ENCODE data around the gene LRCH4. TPM values are rescaled to one million over a fixed set of nuclear protein-coding genes. Genes with fewer than 3 reads are reported as not detected.

Gene LRCH4
- total RNA-seq, 1 experiment from 2014 or later: 42.4 TPM

DNA sequence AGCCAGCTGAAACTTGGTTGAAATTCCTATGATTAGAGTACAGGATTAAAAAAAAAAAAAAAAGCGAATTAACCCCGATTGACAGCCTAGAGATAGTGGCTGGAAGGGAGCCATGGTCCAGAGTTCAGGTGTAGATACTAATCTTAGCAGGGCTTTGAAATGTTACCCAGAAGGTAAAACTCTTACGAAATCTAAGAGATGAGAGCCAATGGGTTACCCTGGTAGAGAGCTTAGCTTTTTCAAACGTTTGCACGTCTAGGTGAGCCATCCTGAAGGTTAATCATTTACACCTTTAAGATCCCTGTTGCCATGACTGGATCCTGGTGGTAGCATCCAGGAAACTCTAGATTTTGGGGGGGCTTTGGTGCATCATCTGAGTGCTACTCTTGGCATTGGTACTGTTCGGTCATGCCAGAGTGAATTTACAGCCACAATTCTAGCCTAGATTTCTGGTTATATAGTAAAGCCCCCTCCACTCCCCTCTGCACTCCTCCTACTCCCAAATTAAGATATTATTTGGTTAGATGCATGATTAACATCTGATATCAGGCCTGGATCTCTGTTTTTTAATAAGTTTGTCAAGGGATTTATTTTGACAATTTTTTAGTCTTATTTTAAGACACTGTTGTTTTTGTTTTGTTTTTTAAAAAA lies 45.7 kb downstream of the LRCH4 start:
- Histone ChIP-seq H3K9me3 (ENCODE audit: low read depth, low read length, poor library complexity, severe bottlenecking) (no peaks in the 10 kb centered on the region), H3K27ac (ENCODE audit: low read depth, low read length, poor library complexity, severe bottlenecking) (no peak overlapping the region)
- no peak for DNase-seq (ENCODE audit: low spot score)

DNA sequence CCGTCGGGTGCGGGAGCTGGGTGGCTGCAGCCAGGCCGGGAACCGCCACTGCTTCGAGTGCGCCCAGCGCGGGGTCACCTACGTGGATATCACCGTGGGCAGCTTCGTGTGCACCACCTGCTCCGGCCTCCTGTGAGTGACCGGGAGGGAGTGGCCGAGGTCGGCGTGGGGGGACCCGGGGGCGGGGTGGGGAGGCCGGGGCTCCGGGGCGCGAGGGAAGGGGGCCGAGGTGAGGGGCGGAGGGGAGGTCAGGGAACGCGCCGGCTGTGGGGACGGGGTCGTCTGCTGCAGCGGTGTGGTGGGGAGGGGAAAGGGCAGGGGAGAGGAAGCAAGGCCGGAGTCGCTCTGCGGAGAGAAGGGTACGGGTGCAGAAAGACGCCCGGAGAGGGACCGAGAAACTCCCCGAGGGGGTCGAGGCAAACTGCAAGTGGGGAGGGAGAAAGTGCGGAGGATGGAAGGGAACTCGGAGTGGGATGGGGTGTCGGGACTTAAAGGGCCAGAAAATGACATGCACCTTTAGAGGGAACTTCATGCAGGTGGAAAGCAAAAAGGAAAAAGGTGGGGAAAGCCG lies 46.4 kb downstream of the LRCH4 start:
- Histone ChIP-seq H3K9me3 (ENCODE audit: low read depth, low read length, poor library complexity, severe bottlenecking) (no peaks in the 10 kb centered on the region), H3K36me3 (ENCODE audit: insufficient read depth, low read length, poor library complexity, severe bottlenecking) (no peaks in the 10 kb centered on the region), H3K4me1 (ENCODE audit: insufficient read depth, low read length, poor library complexity, severe bottlenecking) (peaks cover 3% of the 10 kb centered on the region), H3K27me3 (replicated peaks; ENCODE audit: insufficient read depth, low read depth, low read length, poor library complexity) (no peaks in the 10 kb centered on the region), H3K4me3 (ENCODE audit: low read depth, low read length, poor library complexity, severe bottlenecking) (peak overlapping the region; percentile 59), H3K27ac (ENCODE audit: low read depth, low read length, poor library complexity, severe bottlenecking) (peak overlapping the region; percentile 43)
- ChIA-PET POLR2A (ENCODE audit: low non-redundant PET) (no interaction called here), CTCF (no interaction called here)
- TF ChIP-seq CTCF (conservative IDR thresholded peaks at IDR 0.05; ENCODE audit: low read depth, low read length): no peak
- no peak for TF ChIP-seq EZH2 (IDR thresholded peaks at IDR 0.05; ENCODE audit: borderline replicate concordance, low read depth, low read length, poor library complexity, severe bottlenecking)
- BruUV-seq (replicated peaks): no TSS peak
- intact Hi-C loops (cut with micrococcal nuclease; ENCODE audit: unreplicated experiment): loop anchor here (2.0 kb wide), 1 partner anchor 61 kb away; the partner anchor contains the start of gene TSC22D4
- no peak for DNase-seq (ENCODE audit: low spot score)

More for the DNA sequence above, 45.7 kb downstream of the LRCH4 start:
- H3K27me3 ChIP-seq (replicated peaks; ENCODE audit: insufficient read depth, low read depth, low read length, poor library complexity): no peaks in the 10 kb centered on the region
- H3K4me3 ChIP-seq (ENCODE audit: low read depth, low read length, poor library complexity, severe bottlenecking): peak overlapping the region; percentile 59
- H3K36me3 ChIP-seq (ENCODE audit: insufficient read depth, low read length, poor library complexity, severe bottlenecking): no peaks in the 10 kb centered on the region
- ChIA-PET POLR2A (ENCODE audit: low non-redundant PET) (no interaction called here), CTCF (no interaction called here)
- TF ChIP-seq CTCF (conservative IDR thresholded peaks at IDR 0.05; ENCODE audit: low read depth, low read length): no peak
- no peak for TF ChIP-seq EZH2 (IDR thresholded peaks at IDR 0.05; ENCODE audit: borderline replicate concordance, low read depth, low read length, poor library complexity, severe bottlenecking)
- intact Hi-C loops (cut with micrococcal nuclease; ENCODE audit: unreplicated experiment): no loop called here
- peaks cover 6% of the 10 kb centered on the region for H3K4me1 ChIP-seq (ENCODE audit: insufficient read depth, low read length, poor library complexity, severe bottlenecking)
- no TSS peak for BruUV-seq (replicated peaks)

- DNase-seq (ENCODE audit: low spot score): peak; percentile 100
- intact Hi-C loops (cut with micrococcal nuclease; ENCODE audit: unreplicated experiment): loop anchor here (2.0 kb wide), 1 partner anchor 60 kb away; the partner anchor contains the start of gene TSC22D4
- H3K27me3 ChIP-seq (replicated peaks; ENCODE audit: insufficient read depth, low read depth, low read length, poor library complexity): no peaks in the 10 kb centered on the region
- H3K9me3 ChIP-seq (ENCODE audit: low read depth, low read length, poor library complexity, severe bottlenecking): no peaks in the 10 kb centered on the region
- CTCF ChIA-PET: no interaction called here
- peak within 1 kb of the TSS; percentile 84 for H3K27ac ChIP-seq (ENCODE audit: low read depth, low read length, poor library complexity, severe bottlenecking)
- POLR2A ChIA-PET (ENCODE audit: low non-redundant PET): interaction anchor here (0.6 to 0.7 kb wide), 2 partner anchors 58 to 110 kb away, joined by 3 to 6 read pairs; partner anchors contain the start of gene ZCWPW1
- TF ChIP-seq CTCF (conservative IDR thresholded peaks at IDR 0.05; ENCODE audit: low read depth, low read length) (no peak), EZH2 (IDR thresholded peaks at IDR 0.05; ENCODE audit: borderline replicate concordance, low read depth, low read length, poor library complexity, severe bottlenecking) (no peak)
- H3K36me3 ChIP-seq (ENCODE audit: insufficient read depth, low read length, poor library complexity, severe bottlenecking): no peaks in the 10 kb centered on the region
- peaks cover 3% of the 10 kb centered on the region for H3K4me1 ChIP-seq (ENCODE audit: insufficient read depth, low read length, poor library complexity, severe bottlenecking)
- H3K4me3 ChIP-seq (ENCODE audit: low read depth, low read length, poor library complexity, severe bottlenecking): peak within 1 kb of the TSS; percentile 59
- no TSS peak for BruUV-seq (replicated peaks)
Observed at GRCh38 chr7:100538654-100539435, 47.1 kb downstream of the LRCH4 start, which contains the start of gene AGFG2. Gene AGFG2 (plus strand): TSS chr7:100539203. CDS start chr7:100539347, 144 bp downstream.

All from A673 (cell line).